Endodermal cell (in vitro differentiated cells): ENCODE data around the gene CLN5. TPM values are rescaled to one million over a fixed set of nuclear protein-coding genes. Genes with fewer than 3 reads are reported as not detected.

Experiments
- DNase-seq: peaks from one replicate; pipeline ENCODE4 v3.0.0-alpha.2; 2017
- H3K27ac ChIP-seq: 2 replicates; pipeline ENCODE4 v1.5.1; 2013; ENCODE audit warnings: mild to moderate bottlenecking, low read depth, low read length, moderate library complexity
- H3K27me3 ChIP-seq: 2 replicates; pipeline ENCODE4 v1.6.1; 2013; ENCODE audit warnings: mild to moderate bottlenecking, low read length, moderate library complexity; ENCODE audit not compliant: insufficient read depth, control insufficient read depth, poor library complexity, severe bottlenecking
- H3K36me3 ChIP-seq: 2 replicates; pipeline ENCODE4 v1.7.0; 2013; ENCODE audit warnings: mild to moderate bottlenecking, low read length, moderate library complexity; ENCODE audit not compliant: control insufficient read depth, insufficient read depth
- H3K4me1 ChIP-seq: one replicate; pipeline ENCODE4 v1.7.0; 2013; ENCODE audit warnings: low read length; ENCODE audit not compliant: control insufficient read depth, insufficient read depth
- H3K4me3 ChIP-seq: 2 replicates; pipeline ENCODE4 v1.5.1; 2013; ENCODE audit warnings: mild to moderate bottlenecking, low read length, moderate library complexity
- H3K9ac ChIP-seq: 2 replicates; pipeline ENCODE4 v1.6.1; 2013; ENCODE audit warnings: mild to moderate bottlenecking, low read length, moderate library complexity; ENCODE audit not compliant: poor library complexity, severe bottlenecking; ENCODE audit errors: extremely low read depth
- H3K9me3 ChIP-seq: 2 replicates; pipeline ENCODE4 v1.6.1; 2013; ENCODE audit warnings: mild to moderate bottlenecking, low read length, moderate library complexity; ENCODE audit not compliant: control insufficient read depth
- H3K27ac Mint-ChIP-seq: 2 replicates; pipeline ENCODE4 v1.8.0; 2020; ENCODE audit warnings: mixed read lengths
- H3K27me3 Mint-ChIP-seq: 2 replicates; pipeline ENCODE4 v1.8.0; 2021; ENCODE audit warnings: mild to moderate bottlenecking, mixed read lengths; ENCODE audit not compliant: insufficient read depth
- H3K36me3 Mint-ChIP-seq: 2 replicates; pipeline ENCODE4 v1.8.0; 2020; ENCODE audit warnings: low read depth, mixed read lengths
- H3K4me1 Mint-ChIP-seq: 2 replicates; pipeline ENCODE4 v1.8.0; 2020; ENCODE audit warnings: mixed read lengths
- H3K4me3 Mint-ChIP-seq: 2 replicates; pipeline ENCODE4 v1.8.0; 2020; ENCODE audit warnings: mild to moderate bottlenecking, moderate library complexity, mixed read lengths
- H3K9me3 Mint-ChIP-seq: 2 replicates; pipeline ENCODE4 v1.8.0; 2020; ENCODE audit warnings: mild to moderate bottlenecking, mixed read lengths
- WGBS, 2 experiments: methylation state at CpG; one replicate each; pipeline versions ENCODE4 v1.1.5 to v1.1.7; 2013; ENCODE audit warnings: missing lambda C conversion rate in 2 of 2, mixed read lengths in 1 of 2; ENCODE audit not compliant: insufficient coverage in 1 of 2, insufficient read length in 1 of 2; 5-methylcytosine and 5-hydroxymethylcytosine counted together
- total RNA-seq, 2 donors: library from RNA; stranded (reverse); fragmentation: NEBNext Ultra II Directional in 1 of 2; extraction: Animal tissue kit (Norgen Biotek cat#: 25700) in 1 of 2; gene quantifications; 2 replicates in 1 of 2; 3 replicates in 1 of 2; pipeline ENCODE4 v1.2.1, GENCODE V29; 2021
- TF ChIP-seq, protein P1 (sequence below): fragments of 200-600 bp; sonication (generic); conservative IDR thresholded peaks from 2 replicates; pipeline ENCODE4 v1.5.0; 2021; ENCODE audit warnings: antibody characterized with exemption, mild to moderate bottlenecking

CLN5 gene
- total RNA-seq, 2 donors from 2014 or later: 13.6 to 13.9 TPM

DNA sequence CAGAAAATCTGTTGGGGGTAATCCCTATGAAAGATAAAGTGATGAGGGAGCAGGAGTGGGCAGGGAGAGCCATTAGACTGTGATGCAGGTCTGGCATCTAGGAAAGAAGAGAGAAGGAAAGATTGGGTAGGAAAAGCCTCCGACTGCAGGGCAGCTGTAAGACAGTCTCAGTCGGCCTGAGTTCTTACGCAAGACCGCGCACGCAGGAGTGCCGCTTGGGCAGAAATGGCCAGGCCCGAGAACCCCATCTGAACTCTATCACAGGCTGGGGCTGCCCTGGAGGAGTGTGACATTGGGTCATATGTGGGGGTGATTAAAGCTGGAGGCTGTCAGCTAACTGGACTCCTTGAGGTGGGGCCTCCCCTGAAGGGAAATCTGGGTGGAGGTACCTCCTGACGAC is 49.0 kb downstream of the CLN5 start:
- no peaks in the 10 kb centered on the region for H3K27me3 ChIP-seq
- H3K27me3 Mint-ChIP-seq: no peaks in the 10 kb centered on the region
- no peaks in the 10 kb centered on the region for H3K4me1 ChIP-seq
- no peak overlapping the region for H3K9ac ChIP-seq
- H3K4me3 ChIP-seq: no peak overlapping the region
- H3K27ac Mint-ChIP-seq: no peak overlapping the region
- TF ChIP-seq, protein P1, sequence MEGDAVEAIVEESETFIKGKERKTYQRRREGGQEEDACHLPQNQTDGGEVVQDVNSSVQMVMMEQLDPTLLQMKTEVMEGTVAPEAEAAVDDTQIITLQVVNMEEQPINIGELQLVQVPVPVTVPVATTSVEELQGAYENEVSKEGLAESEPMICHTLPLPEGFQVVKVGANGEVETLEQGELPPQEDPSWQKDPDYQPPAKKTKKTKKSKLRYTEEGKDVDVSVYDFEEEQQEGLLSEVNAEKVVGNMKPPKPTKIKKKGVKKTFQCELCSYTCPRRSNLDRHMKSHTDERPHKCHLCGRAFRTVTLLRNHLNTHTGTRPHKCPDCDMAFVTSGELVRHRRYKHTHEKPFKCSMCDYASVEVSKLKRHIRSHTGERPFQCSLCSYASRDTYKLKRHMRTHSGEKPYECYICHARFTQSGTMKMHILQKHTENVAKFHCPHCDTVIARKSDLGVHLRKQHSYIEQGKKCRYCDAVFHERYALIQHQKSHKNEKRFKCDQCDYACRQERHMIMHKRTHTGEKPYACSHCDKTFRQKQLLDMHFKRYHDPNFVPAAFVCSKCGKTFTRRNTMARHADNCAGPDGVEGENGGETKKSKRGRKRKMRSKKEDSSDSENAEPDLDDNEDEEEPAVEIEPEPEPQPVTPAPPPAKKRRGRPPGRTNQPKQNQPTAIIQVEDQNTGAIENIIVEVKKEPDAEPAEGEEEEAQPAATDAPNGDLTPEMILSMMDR: no peak
- H3K36me3 ChIP-seq: peaks cover 6% of the 10 kb centered on the region
- peaks cover 6% of the 10 kb centered on the region for H3K9me3 ChIP-seq
- H3K27ac ChIP-seq: no peak overlapping the region
- H3K9me3 Mint-ChIP-seq: no peaks in the 10 kb centered on the region
- peaks cover 12% of the 10 kb centered on the region for H3K4me1 Mint-ChIP-seq
- WGBS, 2 experiments: 89 to 95% methylated on average over 3 to 9 of the region's 9 CpGs
- H3K4me3 Mint-ChIP-seq: no peak overlapping the region
- DNase-seq: no peak
- peaks cover 2% of the 10 kb centered on the region for H3K36me3 Mint-ChIP-seq

- Histone ChIP-seq H3K9ac (no peak overlapping the region), H3K4me1 (peaks cover 10% of the 10 kb centered on the region), H3K9me3 (peaks cover 6% of the 10 kb centered on the region), H3K36me3 (peaks cover 6% of the 10 kb centered on the region), H3K27me3 (no peaks in the 10 kb centered on the region), H3K27ac (no peak overlapping the region), H3K4me3 (no peak overlapping the region)
- DNase-seq: no peak
- Mint-ChIP-seq H3K27ac (no peak overlapping the region), H3K27me3 (no peaks in the 10 kb centered on the region), H3K9me3 (no peaks in the 10 kb centered on the region), H3K4me1 (peaks cover 24% of the 10 kb centered on the region), H3K4me3 (no peak overlapping the region), H3K36me3 (peaks cover 7% of the 10 kb centered on the region)
- TF ChIP-seq, protein P1: no peak
- WGBS, 2 experiments: 95 to 97% methylated on average over 5 of the region's 5 CpGs
These were observed 50.8 kb downstream of the CLN5 start for GRCh38 chr13:77042566-77043177.

- H3K9me3 Mint-ChIP-seq: no peaks in the 10 kb centered on the region
- H3K36me3 Mint-ChIP-seq: peaks cover 23% of the 10 kb centered on the region
- H3K9me3 ChIP-seq: no peaks in the 10 kb centered on the region
- H3K4me3 ChIP-seq: peak overlapping the region; percentile 56
- H3K4me3 Mint-ChIP-seq: peak overlapping the region; percentile 16
- peak overlapping the region; percentile 12 for H3K27ac ChIP-seq
- H3K36me3 ChIP-seq: peaks cover 6% of the 10 kb centered on the region
- H3K27ac Mint-ChIP-seq: peak overlapping the region; percentile 84
- peaks cover 40% of the 10 kb centered on the region for H3K4me1 Mint-ChIP-seq
- no peaks in the 10 kb centered on the region for H3K27me3 ChIP-seq
- H3K4me1 ChIP-seq: peaks cover 19% of the 10 kb centered on the region
- WGBS, 2 experiments: 56 to 66% methylated on average over 3 to 8 of the region's 8 CpGs
- TF ChIP-seq, protein P1: no peak
- peak overlapping the region; percentile 28 for H3K9ac ChIP-seq
- no peaks in the 10 kb centered on the region for H3K27me3 Mint-ChIP-seq
- DNase-seq: peak; percentile 82
These were observed 55.9 kb downstream of the CLN5 start for GRCh38 chr13:77047649-77048343.
